Mesendoderm (in vitro differentiated cells): ENCODE data around the gene CD44.

Source experiments
- DNase-seq: peaks from one replicate; pipeline ENCODE4 v3.0.0; 2013
- H2AK5ac ChIP-seq: 2 replicates; pipeline ENCODE4 v1.6.1; 2013; ENCODE audit warnings: low read length, inconsistent platforms
- H2BK120ac ChIP-seq: 2 replicates; pipeline ENCODE4 v1.6.1; 2013; ENCODE audit warnings: low read depth, mild to moderate bottlenecking, low read length, moderate library complexity, mixed read lengths
- H2BK15ac ChIP-seq: replicated peaks from 2 replicates; pipeline ENCODE4 v1.6.1; 2013; ENCODE audit warnings: low read depth, mild to moderate bottlenecking, moderate library complexity
- H2BK5ac ChIP-seq: 2 replicates; pipeline ENCODE4 v1.6.1; 2013; ENCODE audit warnings: low read length, inconsistent platforms
- H3K18ac ChIP-seq: 2 replicates; pipeline ENCODE4 v1.6.1; 2013; ENCODE audit warnings: mild to moderate bottlenecking, low read length, mixed read lengths
- H3K23ac ChIP-seq: one replicate; pipeline ENCODE4 v1.6.1; 2013; ENCODE audit warnings: low read length
- H3K27ac ChIP-seq: 2 replicates; pipeline ENCODE4 v1.5.1; 2013; ENCODE audit warnings: low read depth, mild to moderate bottlenecking, inconsistent platforms, low read length, moderate library complexity
- H3K27me3 ChIP-seq: 2 replicates; pipeline ENCODE4 v1.6.1; 2013; ENCODE audit warnings: low read length, control low read depth, mild to moderate bottlenecking, inconsistent platforms; ENCODE audit not compliant: insufficient read depth, poor library complexity
- H3K36me3 ChIP-seq: 2 replicates; pipeline ENCODE4 v1.6.1; 2013; ENCODE audit warnings: low read length, inconsistent platforms; ENCODE audit not compliant: control insufficient read depth, insufficient read depth
- H3K4ac ChIP-seq: one replicate; pipeline ENCODE4 v1.6.1; 2013; ENCODE audit warnings: low read depth, mild to moderate bottlenecking, low read length, moderate library complexity
- H3K4me1 ChIP-seq: 2 replicates; pipeline ENCODE4 v1.6.1; 2013; ENCODE audit warnings: low read depth, low read length, inconsistent platforms; ENCODE audit not compliant: control insufficient read depth
- H3K4me2 ChIP-seq: 2 replicates; pipeline ENCODE4 v1.6.1; 2013; ENCODE audit warnings: low read length
- H3K4me3 ChIP-seq: 2 replicates; pipeline ENCODE4 v1.5.1; 2013; ENCODE audit warnings: mild to moderate bottlenecking, low read length
- H3K56ac ChIP-seq: one replicate; pipeline ENCODE4 v1.6.1; 2013; ENCODE audit warnings: low read length
- H3K79me1 ChIP-seq: 2 replicates; pipeline ENCODE4 v1.6.1; 2013; ENCODE audit warnings: low read length, inconsistent platforms
- H3K79me2 ChIP-seq: 2 replicates; pipeline ENCODE4 v1.6.1; 2013; ENCODE audit warnings: mild to moderate bottlenecking, low read length; ENCODE audit not compliant: control insufficient read depth, insufficient read depth
- H3K9ac ChIP-seq: 2 replicates; pipeline ENCODE4 v1.6.1; 2013; ENCODE audit warnings: low read length, inconsistent platforms
- H4K5ac ChIP-seq: one replicate; pipeline ENCODE4 v1.6.1; 2013; ENCODE audit warnings: low read length
- H4K8ac ChIP-seq: one replicate; pipeline ENCODE4 v1.6.1; 2013; ENCODE audit warnings: low read depth, mild to moderate bottlenecking, control low read depth, low read length, moderate library complexity
- WGBS: extraction: QIAGEN DNeasy Blood & Tissue Kit; methylation state at CpG from one replicate; pipeline ENCODE4 v1.1.7; 2013; ENCODE audit warnings: low lambda C conversion rate, missing lambda C conversion rate; ENCODE audit not compliant: insufficient coverage; ENCODE audit errors: extremely low coverage; 5-methylcytosine and 5-hydroxymethylcytosine counted together

Gene CD44

GRCh38 chr11:35272391-35272902 lies 133.5 kb downstream of the CD44 start:
- no peak overlapping the region for H2BK5ac ChIP-seq
- no CpG with 5 or more reads among the region's 5 CpGs for WGBS
- H2BK120ac ChIP-seq: no peak overlapping the region
- no peak overlapping the region for H4K5ac ChIP-seq
- H3K4me3 ChIP-seq: no peak overlapping the region
- no peaks in the 10 kb centered on the region for H3K36me3 ChIP-seq
- no peak overlapping the region for H3K9ac ChIP-seq
- H3K23ac ChIP-seq: no peak overlapping the region
- no peak overlapping the region for H3K27ac ChIP-seq
- no peak overlapping the region for H3K4me2 ChIP-seq
- no peak for DNase-seq
- H3K4ac ChIP-seq: no peak overlapping the region
- H3K79me2 ChIP-seq: no peaks in the 10 kb centered on the region
- no peak overlapping the region for H2BK15ac ChIP-seq
- no peak overlapping the region for H2AK5ac ChIP-seq
- peaks cover 2% of the 10 kb centered on the region for H3K4me1 ChIP-seq
- no peak overlapping the region for H3K56ac ChIP-seq
- H4K8ac ChIP-seq: no peak overlapping the region
- H3K79me1 ChIP-seq: no peaks in the 10 kb centered on the region
- no peak overlapping the region for H3K18ac ChIP-seq
- H3K27me3 ChIP-seq: no peaks in the 10 kb centered on the region

DNA sequence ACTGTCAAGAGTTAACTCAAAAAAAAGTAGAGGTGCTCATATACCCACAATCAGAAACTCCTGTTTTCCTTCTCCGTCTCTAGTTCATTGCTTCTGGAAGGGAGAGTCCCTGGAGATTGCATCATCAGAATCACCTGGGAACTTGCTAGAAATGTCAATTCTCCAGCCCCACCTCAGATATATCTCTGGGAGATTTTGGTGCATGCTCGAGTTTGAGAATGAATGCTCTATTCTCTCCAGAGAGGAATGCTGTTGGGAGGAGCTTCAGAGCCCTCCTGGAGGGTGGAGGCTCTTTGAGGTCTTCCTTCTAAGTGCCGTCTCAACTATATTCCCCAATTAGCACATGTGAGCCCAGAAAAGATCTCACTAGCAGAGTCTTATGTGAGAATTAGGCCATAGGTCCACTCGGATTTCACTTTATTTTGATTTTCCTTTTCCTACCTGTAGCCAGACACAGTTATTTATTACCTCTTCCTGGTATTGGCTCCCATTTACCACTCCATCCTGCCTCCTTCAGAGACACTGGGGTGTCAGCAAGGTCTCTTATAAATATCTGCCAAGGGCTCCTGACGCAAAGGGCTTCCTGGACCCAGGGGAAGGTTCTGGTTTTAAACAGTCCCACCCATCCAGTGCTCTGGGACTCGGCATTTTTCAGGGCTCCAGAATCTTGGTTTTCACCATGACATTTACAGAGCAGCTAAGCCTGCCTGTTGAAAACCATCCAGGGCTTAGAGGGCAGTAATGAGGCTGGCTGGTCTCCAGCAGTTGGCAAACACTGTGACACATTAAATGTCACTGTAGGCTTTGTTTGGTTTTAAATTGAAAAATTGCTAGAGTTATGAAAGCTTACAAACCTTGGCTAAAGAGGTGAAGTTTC lies 136.2 kb downstream of the CD44 start:
- no peak overlapping the region for H3K4ac ChIP-seq
- WGBS: no CpG with 5 or more reads among the region's 6 CpGs
- H2BK5ac ChIP-seq: no peak overlapping the region
- H3K18ac ChIP-seq: no peak overlapping the region
- H4K5ac ChIP-seq: no peak overlapping the region
- H3K79me1 ChIP-seq: no peaks in the 10 kb centered on the region
- no peak overlapping the region for H3K9ac ChIP-seq
- H2BK120ac ChIP-seq: no peak overlapping the region
- peak; percentile 59 for DNase-seq
- no peak overlapping the region for H2AK5ac ChIP-seq
- H3K27ac ChIP-seq: no peak overlapping the region
- H3K27me3 ChIP-seq: no peaks in the 10 kb centered on the region
- H3K56ac ChIP-seq: no peak overlapping the region
- H3K4me2 ChIP-seq: no peak overlapping the region
- no peak overlapping the region for H3K23ac ChIP-seq
- no peaks in the 10 kb centered on the region for H3K79me2 ChIP-seq
- H3K4me1 ChIP-seq: peaks cover 2% of the 10 kb centered on the region
- no peak overlapping the region for H3K4me3 ChIP-seq
- H4K8ac ChIP-seq: no peak overlapping the region
- no peak overlapping the region for H2BK15ac ChIP-seq
- no peaks in the 10 kb centered on the region for H3K36me3 ChIP-seq

DNA sequence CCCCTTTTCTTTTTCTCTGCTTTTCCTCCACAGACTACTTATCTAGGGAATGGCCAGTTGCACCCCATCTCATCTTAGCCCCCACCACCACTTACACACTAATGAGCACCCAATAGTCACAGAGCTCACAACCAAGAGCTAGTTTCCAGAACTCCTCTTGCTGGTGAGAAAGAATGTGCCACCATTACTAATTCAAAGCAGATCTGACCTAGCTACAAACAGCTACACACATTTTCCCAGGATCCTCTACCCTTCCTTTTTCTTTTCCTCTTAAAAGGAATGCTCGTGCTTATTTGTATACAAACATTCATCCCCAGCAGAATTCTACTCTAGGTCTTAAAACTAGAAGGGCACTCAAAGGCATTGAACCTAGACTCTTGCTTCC lies 136.8 kb downstream of the CD44 start:
- no peak overlapping the region for H2BK5ac ChIP-seq
- no peak overlapping the region for H3K27ac ChIP-seq
- no peaks in the 10 kb centered on the region for H3K79me1 ChIP-seq
- no peak overlapping the region for H4K8ac ChIP-seq
- peaks cover 2% of the 10 kb centered on the region for H3K4me1 ChIP-seq
- no peaks in the 10 kb centered on the region for H3K36me3 ChIP-seq
- no peak overlapping the region for H3K56ac ChIP-seq
- no peaks in the 10 kb centered on the region for H3K79me2 ChIP-seq
- H3K27me3 ChIP-seq: no peaks in the 10 kb centered on the region
- no peak for DNase-seq
- no peak overlapping the region for H2BK15ac ChIP-seq
- no CpG with 5 or more reads among the region's 1 CpG for WGBS
- H2AK5ac ChIP-seq: no peak overlapping the region
- no peak overlapping the region for H3K4me2 ChIP-seq
- no peak overlapping the region for H3K9ac ChIP-seq
- H3K23ac ChIP-seq: no peak overlapping the region
- H3K18ac ChIP-seq: no peak overlapping the region
- H3K4me3 ChIP-seq: no peak overlapping the region
- H4K5ac ChIP-seq: no peak overlapping the region
- no peak overlapping the region for H2BK120ac ChIP-seq
- H3K4ac ChIP-seq: no peak overlapping the region

GRCh38 chr11:35276396-35277145 lies 137.6 kb downstream of the CD44 start:
- no peak overlapping the region for H3K18ac ChIP-seq
- no peak overlapping the region for H3K4ac ChIP-seq
- no CpG with 5 or more reads among the region's 2 CpGs for WGBS
- H2BK15ac ChIP-seq: no peak overlapping the region
- peaks cover 2% of the 10 kb centered on the region for H3K4me1 ChIP-seq
- DNase-seq: no peak
- no peaks in the 10 kb centered on the region for H3K79me2 ChIP-seq
- no peak overlapping the region for H2AK5ac ChIP-seq
- no peak overlapping the region for H3K27ac ChIP-seq
- no peak overlapping the region for H3K23ac ChIP-seq
- H2BK120ac ChIP-seq: no peak overlapping the region
- H4K8ac ChIP-seq: no peak overlapping the region
- no peaks in the 10 kb centered on the region for H3K27me3 ChIP-seq
- H4K5ac ChIP-seq: no peak overlapping the region
- H3K79me1 ChIP-seq: no peaks in the 10 kb centered on the region
- no peak overlapping the region for H3K4me3 ChIP-seq
- no peak overlapping the region for H3K4me2 ChIP-seq
- no peak overlapping the region for H3K9ac ChIP-seq
- no peak overlapping the region for H2BK5ac ChIP-seq
- no peak overlapping the region for H3K56ac ChIP-seq
- no peaks in the 10 kb centered on the region for H3K36me3 ChIP-seq

GRCh38 chr11:35277827-35278226 lies 138.9 kb downstream of the CD44 start:
- H4K5ac ChIP-seq: no peak overlapping the region
- no peak overlapping the region for H2BK120ac ChIP-seq
- no peak overlapping the region for H3K56ac ChIP-seq
- no peak overlapping the region for H4K8ac ChIP-seq
- no peak overlapping the region for H3K4ac ChIP-seq
- H2BK5ac ChIP-seq: no peak overlapping the region
- no peak overlapping the region for H3K27ac ChIP-seq
- no peak overlapping the region for H3K18ac ChIP-seq
- H3K79me1 ChIP-seq: no peaks in the 10 kb centered on the region
- DNase-seq: no peak
- no peaks in the 10 kb centered on the region for H3K27me3 ChIP-seq
- H3K36me3 ChIP-seq: no peaks in the 10 kb centered on the region
- H3K4me1 ChIP-seq: peaks cover 2% of the 10 kb centered on the region
- H3K4me2 ChIP-seq: no peak overlapping the region
- no peak overlapping the region for H3K4me3 ChIP-seq
- no peaks in the 10 kb centered on the region for H3K79me2 ChIP-seq
- H3K23ac ChIP-seq: no peak overlapping the region
- H2AK5ac ChIP-seq: no peak overlapping the region
- no peak overlapping the region for H2BK15ac ChIP-seq
- no peak overlapping the region for H3K9ac ChIP-seq
- WGBS: no CpG with 5 or more reads among the region's 2 CpGs
